DMS 273 treated with DMSO at 0.1 percent for 48 hours (cell line): ENCODE data around the gene TMEM200A.

Source experiments
- DNase-seq: peaks from one replicate; lab custom pipeline; 2025; lab: John Stamatoyannopoulos, UW

The TMEM200A gene

DNA sequence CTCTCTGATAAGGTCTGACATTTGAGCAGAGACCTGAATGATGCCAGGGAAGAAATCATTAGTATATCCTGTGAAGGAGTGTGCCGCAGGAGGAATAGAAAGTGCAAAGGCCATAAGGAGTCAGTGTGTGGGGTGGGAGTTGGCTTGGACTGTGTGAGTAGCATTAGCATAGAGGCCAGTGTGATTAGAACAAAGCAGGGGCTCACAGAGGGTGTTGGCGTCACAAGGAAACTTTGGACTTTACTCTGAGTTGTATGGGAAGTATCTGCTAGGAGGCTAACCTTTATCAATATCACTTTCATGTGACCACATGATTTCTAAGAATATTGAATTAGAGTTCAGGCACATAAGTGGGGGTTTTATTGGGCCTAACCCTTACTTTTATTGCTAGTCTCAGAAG, 12.1 kb downstream of the TMEM200A start:
- DNase-seq, result no peak

DNA sequence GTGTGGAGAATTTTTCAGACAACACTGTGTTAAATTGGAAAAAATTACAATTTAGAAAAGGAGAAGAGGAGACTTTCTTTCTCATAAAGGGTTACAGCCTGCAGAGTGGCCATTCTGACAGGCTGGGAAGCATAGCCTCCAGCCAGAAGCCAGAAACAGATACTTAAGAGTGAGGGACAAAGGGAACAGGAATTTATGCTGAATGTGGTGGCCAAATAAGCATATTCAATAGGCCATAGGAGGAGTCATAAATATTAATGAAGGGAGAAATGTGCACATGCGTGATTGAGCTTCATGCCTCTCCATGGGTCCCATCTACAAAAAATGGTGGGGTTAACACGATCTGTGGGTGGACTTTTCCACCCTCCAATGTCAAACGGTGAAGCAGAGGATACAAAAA, 13.4 kb downstream of the TMEM200A start:
- no peak for DNase-seq

DNA sequence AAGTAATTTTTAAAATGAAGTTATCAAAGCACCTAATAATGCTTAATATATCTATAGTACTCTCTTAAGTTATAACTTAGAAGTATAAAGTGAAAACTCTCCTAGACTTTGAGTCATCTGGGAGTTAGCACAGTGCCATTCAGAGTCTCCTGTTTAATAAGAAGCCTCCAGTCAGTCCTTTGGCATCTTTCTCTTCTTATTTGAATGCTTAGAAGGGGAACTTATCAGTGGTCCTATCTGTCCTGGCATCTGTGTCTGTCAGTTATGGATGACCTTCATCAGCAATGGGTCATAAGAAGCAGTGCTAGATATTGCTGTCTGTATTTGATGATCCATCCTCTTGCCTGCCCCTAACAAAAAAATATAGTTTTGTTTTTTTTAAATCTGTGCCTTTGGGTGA, 15.2 kb downstream of the TMEM200A start:
- no peak for DNase-seq

DNA sequence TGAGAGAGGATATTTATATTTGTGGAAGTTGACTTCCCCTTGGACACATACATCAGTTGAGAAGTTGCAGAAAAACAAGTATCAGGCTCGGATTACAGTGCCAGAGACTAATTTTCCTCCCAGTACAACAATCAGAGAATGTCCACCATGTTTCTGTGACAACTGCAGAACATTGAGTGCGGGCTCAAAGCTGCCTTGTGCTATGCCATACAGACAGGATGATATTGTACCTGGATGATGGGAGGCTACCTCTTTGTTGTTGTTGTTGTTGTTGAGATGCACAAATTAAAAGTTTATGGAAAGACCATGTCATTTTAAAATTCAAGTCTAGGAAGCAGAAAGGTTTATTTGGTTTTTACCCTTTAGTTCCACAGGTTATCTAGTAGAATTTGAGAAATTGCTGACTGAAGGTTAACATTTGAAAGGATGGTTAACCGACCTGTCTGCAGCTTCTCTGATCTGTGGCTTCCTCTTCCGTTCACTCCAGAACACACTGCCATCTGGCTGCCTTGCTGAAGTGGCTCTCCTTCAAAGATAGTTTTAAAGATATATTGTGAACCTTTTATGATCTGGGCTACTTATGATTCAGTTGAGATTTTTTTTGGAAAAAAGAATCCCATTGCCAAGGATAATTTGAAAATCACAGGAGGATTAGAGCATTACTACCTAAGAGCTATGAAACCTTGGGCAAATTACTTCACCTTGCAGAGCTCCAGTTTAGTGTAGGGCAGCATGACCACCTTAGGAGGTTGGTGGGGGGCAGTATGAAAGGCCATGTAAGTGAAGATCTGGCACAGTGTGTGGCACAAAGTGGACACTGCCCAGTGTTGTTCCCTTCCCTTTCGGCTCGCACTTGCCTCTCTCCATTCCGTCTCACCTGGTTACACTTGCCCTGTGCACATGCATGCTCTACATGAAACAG, 15.9 kb downstream of the TMEM200A start:
- DNase-seq, result no peak

GRCh38 chr6:130382872-130383490, 17.2 kb downstream of the TMEM200A start:
- no peak for DNase-seq

GRCh38 chr6:130385064-130385695, 19.4 kb downstream of the TMEM200A start:
- DNase-seq, result no peak

GRCh38 chr6:130389142-130389541, 23.3 kb downstream of the TMEM200A start:
- no peak for DNase-seq

DNA sequence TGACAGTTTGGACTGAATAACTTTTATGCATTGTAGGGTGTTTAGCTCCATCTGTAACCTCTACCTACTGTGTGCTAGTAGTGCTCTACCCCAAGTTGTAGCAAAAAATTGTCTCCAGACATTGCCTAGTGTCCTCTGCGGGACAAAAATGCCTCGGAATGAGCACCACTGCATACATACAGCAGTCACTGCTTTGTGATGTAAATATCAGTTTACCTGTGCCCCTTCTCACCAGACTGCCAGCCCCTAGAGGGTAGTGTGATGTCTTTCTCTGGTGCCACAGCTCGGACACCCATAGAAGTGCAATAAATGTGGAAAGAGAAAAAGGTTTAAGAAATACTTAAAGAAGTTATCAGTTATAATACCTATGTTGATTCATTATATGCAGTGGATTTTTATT, 25.1 kb downstream of the TMEM200A start:
- DNase-seq, result no peak

- DNase-seq, result no peak
Observed at GRCh38 chr6:130393306-130393705, 27.5 kb downstream of the TMEM200A start.

- no peak for DNase-seq
Observed at GRCh38 chr6:130394246-130394645, 28.4 kb downstream of the TMEM200A start.

- DNase-seq, result no peak
Observed at GRCh38 chr6:130395164-130395563, 29.3 kb downstream of the TMEM200A start.

GRCh38 chr6:130396722-130397121, 30.9 kb downstream of the TMEM200A start:
- no peak for DNase-seq

GRCh38 chr6:130405549-130405948, 39.7 kb downstream of the TMEM200A start:
- no peak for DNase-seq

GRCh38 chr6:130407032-130407431, 41.2 kb downstream of the TMEM200A start:
- no peak for DNase-seq

- DNase-seq, result no peak
Observed at GRCh38 chr6:130409418-130410100, 43.7 kb downstream of the TMEM200A start.

GRCh38 chr6:130411481-130411880, 45.7 kb downstream of the TMEM200A start:
- no peak for DNase-seq

GRCh38 chr6:130412556-130413290, 46.9 kb downstream of the TMEM200A start:
- no peak for DNase-seq

GRCh38 chr6:130417951-130418350, 52.1 kb downstream of the TMEM200A start:
- no peak for DNase-seq

- DNase-seq, result no peak
Observed at GRCh38 chr6:130420911-130421310, 55.1 kb downstream of the TMEM200A start.

DNA sequence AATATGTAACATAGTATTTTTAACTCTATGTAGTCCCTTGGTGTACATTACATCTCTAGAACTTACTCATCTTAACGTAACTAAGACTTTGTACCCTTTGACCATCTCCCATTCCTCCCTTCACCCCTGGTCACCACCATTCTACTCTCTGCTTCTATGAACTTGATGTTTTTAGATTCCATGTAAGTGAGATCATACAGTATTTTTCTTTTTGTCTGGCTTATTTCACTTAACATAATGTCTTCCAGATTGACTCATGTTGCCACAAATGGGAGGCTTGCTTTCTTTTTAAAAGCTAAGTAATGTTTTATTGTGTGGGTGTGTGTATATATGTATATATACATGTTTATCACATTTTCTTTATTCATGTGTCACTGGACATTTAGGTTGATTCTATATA, 55.8 kb downstream of the TMEM200A start:
- DNase-seq, result no peak

- DNase-seq, result no peak
Observed at GRCh38 chr6:130423044-130423443, 57.2 kb downstream of the TMEM200A start.

GRCh38 chr6:130424710-130425109, 58.9 kb downstream of the TMEM200A start:
- no peak for DNase-seq
